Stomach (tissue), 9 donors: ENCODE results near the gene TNFRSF14. TPM values are rescaled to one million over a fixed set of nuclear protein-coding genes. Genes with fewer than 3 reads are reported as not detected.

ENCODE experiments used
- DNase-seq, 2 donors: peaks; one replicate each; pipeline versions ENCODE4 v3.0.0 to v3.0.0-alpha.2; 2013 to 2019
- H3K27ac ChIP-seq, 5 donors: fragments of 200-600 bp in 4 of 5; sonication (generic) in 4 of 5; one replicate each; pipeline ENCODE4 v1.5.1; 2013 to 2019; ENCODE audit warnings: mild to moderate bottlenecking in 1 of 5, moderate library complexity in 1 of 5
- H3K27me3 ChIP-seq, 3 donors: fragments of 200-600 bp; sonication (generic); one replicate each; pipeline ENCODE4 v1.5.1; 2017 to 2019; ENCODE audit warnings: mixed run types in 1 of 3
- H3K36me3 ChIP-seq, 4 donors: fragments of 200-600 bp; sonication (generic); 1 replicate in 3 of 4; 2 replicates in 1 of 4; pipeline ENCODE4 v1.5.1; 2016 to 2019
- H3K4me1 ChIP-seq, 4 donors: fragments of 200-600 bp; sonication (generic); one replicate each; pipeline ENCODE4 v1.5.1; 2016 to 2019
- H3K4me3 ChIP-seq, 4 donors: fragments of 200-600 bp; sonication (generic) in 3 of 4; one replicate each; pipeline ENCODE4 v1.5.1; 2016 to 2019; ENCODE audit warnings: mild to moderate bottlenecking in 1 of 4
- H3K9me3 ChIP-seq, 4 donors: fragments of 200-600 bp; sonication (generic); one replicate each; pipeline ENCODE4 v1.5.1; 2016 to 2019
- CTCF ChIP-seq, 7 experiments: fragments of 450-650 bp in 4 of 7; fragments of 200-600 bp in 3 of 7; sonication (generic) in 3 of 7; IDR thresholded peaks; one replicate each; pipeline ENCODE4 v1.5.1; 2016 to 2019; ENCODE audit warnings: antibody characterized with exemption in 7 of 7, control low read depth in 2 of 7, mild to moderate bottlenecking in 1 of 7
- EP300 ChIP-seq: sonication (generic); formaldehyde crosslinking; IDR thresholded peaks from one replicate; pipeline ENCODE4 v1.6.1; 2017; ENCODE audit warnings: antibody characterized with exemption
- POLR2A ChIP-seq, 4 donors: fragments of 450-650 bp; IDR thresholded peaks; one replicate each; pipeline ENCODE4 v1.6.1; 2016; ENCODE audit warnings: antibody characterized with exemption in 4 of 4, control low read depth in 2 of 4, mild to moderate bottlenecking in 1 of 4, moderate library complexity in 1 of 4
- POLR2AphosphoS5 ChIP-seq, 3 donors: sonication (generic); formaldehyde crosslinking; IDR thresholded peaks; one replicate each; pipeline ENCODE4 v1.6.1; 2016; ENCODE audit warnings: antibody characterized with exemption in 3 of 3
- WGBS, 5 donors: extraction: QIAGEN DNeasy Blood & Tissue Kit in 3 of 5; methylation state at CpG; one replicate each; pipeline versions ENCODE4 v1.1.5 to v1.1.7; 2013 to 2018; 5-methylcytosine and 5-hydroxymethylcytosine counted together
- intact Hi-C: fragments of 100-400 bp; cut with DNase I; formaldehyde crosslinking; loops from one replicate; pipeline ENCODE4 v1.15.1; 2023; ENCODE audit warnings: low total_unique reads
- polyA plus RNA-seq, 3 donors: library from polyadenylated mRNA; stranded (reverse); fragments of 200-250 nt; gene quantifications; one replicate each; pipeline ENCODE4 v1.2.3, GENCODE V29; 2013
- total RNA-seq, 5 donors: library from RNA; depleted of rRNA; stranded (reverse); fragments of >200 nt; gene quantifications; one replicate each; pipeline versions ENCODE4 v1.1.0 to v1.2.3, GENCODE V29; 2014 to 2016
- donor health status: healthy with polysubstance abuse.
- donor health status: Bipolar disorder and iron deficiency.
- donor health status: healthy.

The TNFRSF14 gene
- total and polyA plus RNA-seq, 8 donors = 33.2 to 413 (median 103) TPM

GRCh38 chr1:2593251-2593878 is 37.2 kb downstream of the TNFRSF14 start:
- no peak for TF ChIP-seq EP300
- TF ChIP-seq POLR2A (IDR thresholded peaks at IDR 0.05) = no peak
- no peak for TF ChIP-seq POLR2AphosphoS5 (IDR thresholded peaks at IDR 0.05)
- TF ChIP-seq CTCF (IDR thresholded peaks at IDR 0.05) = no peak
- no peak for DNase-seq
- Histone ChIP-seq H3K27me3 (peaks cover 0 to 16% (median 0%) of the 10 kb centered on the region in 3 donors), H3K27ac (peak overlapping the region; percentile 1 to 66 (median 48)), H3K4me3 (peak overlapping the region in 2 of 4 donors; percentile 39 to 41), H3K36me3 (peaks cover 0 to 22% (median 11%) of the 10 kb centered on the region in 4 donors), H3K4me1 (peaks cover 15 to 39% (median 26%) of the 10 kb centered on the region in 4 donors), H3K9me3 (peaks cover 0 to 7% (median 2%) of the 10 kb centered on the region in 4 donors)
- intact Hi-C loops = no loop called here
- WGBS, 5 donors = 40 to 63% (median 55%) methylated on average over 14 to 26 of the region's 26 CpGs

- Histone ChIP-seq H3K9me3 (peaks cover 0 to 13% (median 5%) of the 10 kb centered on the region in 4 donors), H3K27me3 (peaks cover 0 to 16% (median 0%) of the 10 kb centered on the region in 3 donors), H3K36me3 (peaks cover 0 to 16% (median 8%) of the 10 kb centered on the region in 4 donors), H3K27ac (peak overlapping the region in 3 of 5 donors; percentile 48 to 66 (median 48)), H3K4me1 (peaks cover 14 to 32% (median 19%) of the 10 kb centered on the region in 4 donors), H3K4me3 (peak overlapping the region; percentile 15 to 41 (median 36))
- DNase-seq = peak; percentile 77 to 90
- peak in 1 of 3 donors; percentile 3 for TF ChIP-seq POLR2AphosphoS5 (IDR thresholded peaks at IDR 0.05)
- TF ChIP-seq CTCF (IDR thresholded peaks at IDR 0.05) = no peak
- intact Hi-C loops = no loop called here
- WGBS, 5 donors = 16 to 31% (median 28%) methylated on average over 8 to 20 of the region's 20 CpGs
Observed at GRCh38 chr1:2594001-2594640, 38.0 kb downstream of the TNFRSF14 start.

- no peak for DNase-seq
- 76 to 85% (median 81%) methylated on average over 10 to 17 of the region's 17 CpGs for WGBS, 5 donors
- intact Hi-C loops = no loop called here
- Histone ChIP-seq H3K4me3 (peak overlapping the region in 2 of 4 donors; percentile 32 to 39), H3K9me3 (peaks cover 0 to 13% (median 5%) of the 10 kb centered on the region in 4 donors), H3K27me3 (peaks cover 0 to 16% (median 0%) of the 10 kb centered on the region in 3 donors), H3K27ac (no peak overlapping the region), H3K36me3 (peaks cover 0 to 11% (median 3%) of the 10 kb centered on the region in 4 donors), H3K4me1 (peaks cover 14 to 28% (median 19%) of the 10 kb centered on the region in 4 donors)
- TF ChIP-seq POLR2A (IDR thresholded peaks at IDR 0.05) (no peak), CTCF (IDR thresholded peaks at IDR 0.05) (no peak), POLR2AphosphoS5 (IDR thresholded peaks at IDR 0.05) (no peak)
Observed at GRCh38 chr1:2594641-2595131, 38.5 kb downstream of the TNFRSF14 start.

GRCh38 chr1:2595261-2595811 is 39.2 kb downstream of the TNFRSF14 start:
- Histone ChIP-seq H3K27me3 (peaks cover 0 to 16% (median 0%) of the 10 kb centered on the region in 3 donors), H3K27ac (no peak overlapping the region), H3K9me3 (peaks cover 0 to 13% (median 5%) of the 10 kb centered on the region in 4 donors), H3K36me3 (peaks cover 0 to 4% (median 0%) of the 10 kb centered on the region in 4 donors), H3K4me1 (peaks cover 14 to 28% (median 19%) of the 10 kb centered on the region in 4 donors), H3K4me3 (no peak overlapping the region)
- DNase-seq = no peak
- intact Hi-C loops = no loop called here
- 71 to 84% (median 80%) methylated on average over 9 to 19 of the region's 19 CpGs for WGBS, 5 donors
- TF ChIP-seq CTCF (IDR thresholded peaks at IDR 0.05) (no peak), POLR2AphosphoS5 (IDR thresholded peaks at IDR 0.05) (no peak), EP300 (no peak), POLR2A (IDR thresholded peaks at IDR 0.05) (no peak)
